Measurements from ENCODE around the gene SEMA6B. TPM values are rescaled to one million over a fixed set of nuclear protein-coding genes. Genes with fewer than 3 reads are reported as not detected.
"Not testable (repeated sequence)": the region's sequence is repeated elsewhere in the genome, so short reads cannot be mapped to it uniquely, and the experiment has no call there.

The SEMA6B gene
- total RNA-seq, 1 experiment from 2014 or later, result 38.4 TPM

GRCh38 chr19:4562085-4562484 lies 2.6 kb upstream of the SEMA6B start:
- not testable (repeated sequence) for H3K79me1 ChIP-seq (ENCODE audit: insufficient read depth, low read depth, low read length, poor library complexity, severe bottlenecking); H3K4me1 ChIP-seq (ENCODE audit: insufficient read depth, low read length); H2BK20ac ChIP-seq (ENCODE audit: low read depth, low read length, poor library complexity, severe bottlenecking); H2AK5ac ChIP-seq (ENCODE audit: insufficient read length, low read length); H4K5ac ChIP-seq (ENCODE audit: insufficient read length, low read depth, low read length); DNase-seq; H2BK12ac ChIP-seq (ENCODE audit: insufficient read length, low read depth, low read length); H3K56ac ChIP-seq (ENCODE audit: insufficient read length, low read depth, low read length); H3K9me3 ChIP-seq (ENCODE audit: control insufficient read depth, low read depth, low read length); H3K9ac ChIP-seq (ENCODE audit: extremely low read depth, insufficient read length, low read length); H3K27me3 ChIP-seq (ENCODE audit: insufficient read depth, low read length); H2BK15ac ChIP-seq (ENCODE audit: low read depth, low read length); H3K9me3 Mint-ChIP-seq; H3K4me3 Mint-ChIP-seq; H2BK5ac ChIP-seq (ENCODE audit: insufficient read length, low read length); H3K14ac ChIP-seq (ENCODE audit: insufficient read depth, low read length); H3K27me3 Mint-ChIP-seq (ENCODE audit: low read depth); H3K23me2 ChIP-seq (ENCODE audit: insufficient read length, low read depth, low read length, poor library complexity, severe bottlenecking); H3K23ac ChIP-seq (ENCODE audit: insufficient read length, low read depth, low read length); H3K27ac ChIP-seq (ENCODE audit: insufficient read length, low read depth, low read length); H3K4me2 ChIP-seq (ENCODE audit: insufficient read depth, insufficient read length, low read length); H4K20me1 ChIP-seq (ENCODE audit: control insufficient read depth, insufficient read depth, insufficient read length); H3K18ac ChIP-seq (ENCODE audit: insufficient read length, low read depth, low read length); H3K79me2 ChIP-seq (ENCODE audit: insufficient read depth, low read length); H4K8ac ChIP-seq (replicated peaks; ENCODE audit: insufficient read length, low read depth, low read length); H3T11ph ChIP-seq (ENCODE audit: low read length); H2BK120ac ChIP-seq (ENCODE audit: low read depth, low read length, poor library complexity, severe bottlenecking); H2AFZ ChIP-seq (ENCODE audit: low read length); H3K36me3 Mint-ChIP-seq (ENCODE audit: insufficient read depth in 1 of 3, low read depth in 3 of 3); H3K4ac ChIP-seq (ENCODE audit: low read depth, low read length); H4K91ac ChIP-seq (ENCODE audit: insufficient read length, low read depth, low read length)
- Mint-ChIP-seq H3K4me1 (peaks cover 3 to 12% of the 10 kb centered on the region in 2 experiments), H3K27ac (peak overlapping the region in 1 of 3 experiments; percentile 57; a peak in 1 of 7 replicates)
- no CpG with 5 or more reads among the region's 7 CpGs for WGBS (ENCODE audit: extremely low coverage, insufficient read length, low lambda C conversion rate)

Measured in H9 (cell line).